HL-60 (cell line): Measurements from ENCODE around the gene CLDN14.

Experiments
- DNase-seq, 2 experiments: peaks; one replicate each; pipeline ENCODE4 v3.0.0-alpha.2; 2010 to 2020; ENCODE audit warnings: low read depth in 1 of 2, low spot score in 1 of 2
- H3K27ac ChIP-seq: fragments of 250-450 bp; sonication (Bioruptor Pico); replicated peaks from 2 replicates; pipeline ENCODE4 v1.5.1; 2020; ENCODE audit warnings: mild to moderate bottlenecking, moderate library complexity
- H3K27me3 ChIP-seq: fragments of 250-450 bp; sonication (Bioruptor Pico); 2 replicates; pipeline ENCODE4 v1.5.1; 2021; ENCODE audit warnings: mild to moderate bottlenecking, moderate library complexity; ENCODE audit not compliant: insufficient read depth, poor library complexity, severe bottlenecking
- H3K4me3 ChIP-seq: replicated peaks from 2 replicates; pipeline ENCODE4 v1.5.1; 2011; ENCODE audit warnings: mild to moderate bottlenecking, control low read depth, low read length; ENCODE audit not compliant: insufficient read depth
- GABPA ChIP-seq: IDR thresholded peaks from 2 replicates; pipeline ENCODE4 v1.6.1; 2012; ENCODE audit warnings: low read depth
- POLR2AphosphoS5 ChIP-seq: IDR thresholded peaks from 2 replicates; pipeline ENCODE4 v1.6.1; 2012; ENCODE audit warnings: low read depth
- SPI1 ChIP-seq: IDR thresholded peaks from 2 replicates; pipeline ENCODE4 v1.6.1; 2012; ENCODE audit warnings: low read depth, mild to moderate bottlenecking, borderline replicate concordance
- TF ChIP-seq, protein P1 (sequence below): IDR thresholded peaks from 2 replicates; pipeline ENCODE4 v1.6.1; 2012; ENCODE audit warnings: low read depth; ENCODE audit not compliant: insufficient replicate concordance
- TF ChIP-seq, protein P2 (sequence below): IDR thresholded peaks from one replicate; pipeline ENCODE4 v1.5.1; 2011; ENCODE audit warnings: low read length, control low read depth, inconsistent platforms; ENCODE audit not compliant: insufficient read depth

CLDN14 gene

DNA sequence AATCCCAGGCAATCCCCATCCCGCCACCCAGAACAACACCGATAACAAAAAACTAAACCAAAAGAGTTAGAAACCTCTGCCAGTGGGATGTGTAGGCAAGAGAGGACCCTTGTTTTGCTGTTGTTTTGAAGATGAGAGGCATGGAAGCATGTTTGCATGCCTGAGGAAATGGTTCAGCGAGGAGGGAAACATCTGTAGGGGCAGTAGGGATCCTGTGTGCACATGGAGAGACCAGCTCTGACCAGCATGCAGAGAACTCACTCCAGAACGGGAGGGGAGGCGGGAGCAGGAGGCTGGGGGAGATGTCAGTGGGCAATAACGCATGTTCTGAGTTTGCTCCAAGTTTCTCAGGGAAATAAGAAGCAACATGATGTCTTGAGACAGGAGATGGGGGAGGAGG is 5.3 kb downstream of the CLDN14 start:
- TF ChIP-seq SPI1 = no peak
- TF ChIP-seq POLR2AphosphoS5 = no peak
- TF ChIP-seq, protein P1, sequence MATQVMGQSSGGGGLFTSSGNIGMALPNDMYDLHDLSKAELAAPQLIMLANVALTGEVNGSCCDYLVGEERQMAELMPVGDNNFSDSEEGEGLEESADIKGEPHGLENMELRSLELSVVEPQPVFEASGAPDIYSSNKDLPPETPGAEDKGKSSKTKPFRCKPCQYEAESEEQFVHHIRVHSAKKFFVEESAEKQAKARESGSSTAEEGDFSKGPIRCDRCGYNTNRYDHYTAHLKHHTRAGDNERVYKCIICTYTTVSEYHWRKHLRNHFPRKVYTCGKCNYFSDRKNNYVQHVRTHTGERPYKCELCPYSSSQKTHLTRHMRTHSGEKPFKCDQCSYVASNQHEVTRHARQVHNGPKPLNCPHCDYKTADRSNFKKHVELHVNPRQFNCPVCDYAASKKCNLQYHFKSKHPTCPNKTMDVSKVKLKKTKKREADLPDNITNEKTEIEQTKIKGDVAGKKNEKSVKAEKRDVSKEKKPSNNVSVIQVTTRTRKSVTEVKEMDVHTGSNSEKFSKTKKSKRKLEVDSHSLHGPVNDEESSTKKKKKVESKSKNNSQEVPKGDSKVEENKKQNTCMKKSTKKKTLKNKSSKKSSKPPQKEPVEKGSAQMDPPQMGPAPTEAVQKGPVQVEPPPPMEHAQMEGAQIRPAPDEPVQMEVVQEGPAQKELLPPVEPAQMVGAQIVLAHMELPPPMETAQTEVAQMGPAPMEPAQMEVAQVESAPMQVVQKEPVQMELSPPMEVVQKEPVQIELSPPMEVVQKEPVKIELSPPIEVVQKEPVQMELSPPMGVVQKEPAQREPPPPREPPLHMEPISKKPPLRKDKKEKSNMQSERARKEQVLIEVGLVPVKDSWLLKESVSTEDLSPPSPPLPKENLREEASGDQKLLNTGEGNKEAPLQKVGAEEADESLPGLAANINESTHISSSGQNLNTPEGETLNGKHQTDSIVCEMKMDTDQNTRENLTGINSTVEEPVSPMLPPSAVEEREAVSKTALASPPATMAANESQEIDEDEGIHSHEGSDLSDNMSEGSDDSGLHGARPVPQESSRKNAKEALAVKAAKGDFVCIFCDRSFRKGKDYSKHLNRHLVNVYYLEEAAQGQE = no peak
- TF ChIP-seq, protein P2, sequence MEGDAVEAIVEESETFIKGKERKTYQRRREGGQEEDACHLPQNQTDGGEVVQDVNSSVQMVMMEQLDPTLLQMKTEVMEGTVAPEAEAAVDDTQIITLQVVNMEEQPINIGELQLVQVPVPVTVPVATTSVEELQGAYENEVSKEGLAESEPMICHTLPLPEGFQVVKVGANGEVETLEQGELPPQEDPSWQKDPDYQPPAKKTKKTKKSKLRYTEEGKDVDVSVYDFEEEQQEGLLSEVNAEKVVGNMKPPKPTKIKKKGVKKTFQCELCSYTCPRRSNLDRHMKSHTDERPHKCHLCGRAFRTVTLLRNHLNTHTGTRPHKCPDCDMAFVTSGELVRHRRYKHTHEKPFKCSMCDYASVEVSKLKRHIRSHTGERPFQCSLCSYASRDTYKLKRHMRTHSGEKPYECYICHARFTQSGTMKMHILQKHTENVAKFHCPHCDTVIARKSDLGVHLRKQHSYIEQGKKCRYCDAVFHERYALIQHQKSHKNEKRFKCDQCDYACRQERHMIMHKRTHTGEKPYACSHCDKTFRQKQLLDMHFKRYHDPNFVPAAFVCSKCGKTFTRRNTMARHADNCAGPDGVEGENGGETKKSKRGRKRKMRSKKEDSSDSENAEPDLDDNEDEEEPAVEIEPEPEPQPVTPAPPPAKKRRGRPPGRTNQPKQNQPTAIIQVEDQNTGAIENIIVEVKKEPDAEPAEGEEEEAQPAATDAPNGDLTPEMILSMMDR = no peak
- no peak for TF ChIP-seq GABPA
- H3K4me3 ChIP-seq = no peak overlapping the region
- no peak overlapping the region for H3K27ac ChIP-seq
- no peaks in the 10 kb centered on the region for H3K27me3 ChIP-seq
- DNase-seq = no peak

DNA sequence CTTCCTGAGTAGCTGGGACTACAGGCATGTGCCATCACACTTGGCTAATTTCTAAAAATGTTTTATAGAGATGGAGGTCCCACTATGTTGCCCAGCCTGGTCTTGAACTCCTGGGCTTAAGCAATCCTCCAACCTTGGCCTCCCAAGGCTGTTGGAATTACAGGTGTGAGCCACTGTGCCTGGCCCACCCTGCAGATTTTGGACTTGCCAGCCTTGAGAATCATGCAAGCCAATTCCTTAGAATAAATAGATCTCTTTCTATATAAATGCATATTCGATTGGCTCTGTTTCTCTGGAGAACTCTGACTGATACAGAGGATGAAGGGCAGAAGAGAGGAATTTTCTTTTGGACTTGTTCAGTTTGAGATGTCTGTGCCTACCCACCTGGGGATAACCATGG is 6.7 kb downstream of the CLDN14 start:
- no peak for DNase-seq
- H3K27ac ChIP-seq = no peak overlapping the region
- peaks cover 2% of the 10 kb centered on the region for H3K27me3 ChIP-seq
- TF ChIP-seq SPI1 (no peak), POLR2AphosphoS5 (no peak), GABPA (no peak)
- TF ChIP-seq, protein P1 = no peak
- TF ChIP-seq, protein P2 = no peak
- no peak overlapping the region for H3K4me3 ChIP-seq

DNA sequence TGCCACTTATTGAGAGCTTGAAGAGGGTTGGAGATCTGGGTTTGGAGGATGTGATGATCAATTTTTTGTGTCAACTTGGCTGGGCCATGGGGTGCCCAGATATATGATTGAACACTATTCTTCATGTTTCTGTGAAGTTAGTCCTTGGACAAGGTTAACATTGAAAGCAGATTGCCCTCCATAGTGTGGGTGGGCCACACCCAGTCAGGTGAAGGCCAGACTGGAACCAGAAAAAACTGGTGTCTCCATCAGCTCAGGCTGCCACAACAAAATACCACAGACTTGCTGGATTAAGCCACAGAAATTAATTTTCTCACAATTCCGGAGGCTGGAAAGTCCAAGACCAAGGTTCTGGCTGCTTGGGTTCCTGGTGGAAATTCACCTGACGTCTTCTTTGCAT is 7.5 kb downstream of the CLDN14 start:
- H3K4me3 ChIP-seq = no peak overlapping the region
- DNase-seq = no peak
- peaks cover 2% of the 10 kb centered on the region for H3K27me3 ChIP-seq
- H3K27ac ChIP-seq = no peak overlapping the region
- no peak for TF ChIP-seq SPI1
- TF ChIP-seq, protein P2 = no peak
- TF ChIP-seq POLR2AphosphoS5 = no peak
- TF ChIP-seq GABPA = no peak
- TF ChIP-seq, protein P1 = no peak
